Measurements from ENCODE around the gene SYP.

The SYP gene

GRCh38 chrX:49179358-49179757 is 20.6 kb downstream of the SYP start:
- no peak overlapping the region for H3K4me3 ChIP-seq (ENCODE audit: low read depth in 1 of 2, low read length in 2 of 2)
- H3K4me1 ChIP-seq (ENCODE audit: insufficient read depth, low read length) = no peaks in the 10 kb centered on the region
- H3K9ac ChIP-seq (ENCODE audit: low read depth, low read length) = no peak overlapping the region
- DNase-seq = no peak
- no peak overlapping the region for H2AFZ ChIP-seq (ENCODE audit: low read depth, low read length)
- no peak overlapping the region for H3K27ac ChIP-seq (ENCODE audit: low read length)
- ATAC-seq (ENCODE audit: insufficient read depth, low read depth) = no peak
- no peaks in the 10 kb centered on the region for H3K79me2 ChIP-seq (ENCODE audit: insufficient read depth, low read length)
- no peaks in the 10 kb centered on the region for H3K9me3 ChIP-seq (ENCODE audit: insufficient read depth, low read length, severe bottlenecking)
- no peaks in the 10 kb centered on the region for H4K20me1 ChIP-seq (ENCODE audit: insufficient read depth, low read length)
- H3K27me3 ChIP-seq (ENCODE audit: insufficient read depth, low read length, poor library complexity) = no peaks in the 10 kb centered on the region
- peaks cover 40% of the 10 kb centered on the region for H3K36me3 ChIP-seq (ENCODE audit: insufficient read depth, low read length)
- H3K4me2 ChIP-seq (ENCODE audit: insufficient read depth, low read length) = no peak overlapping the region
- TF ChIP-seq CTCF (IDR thresholded peaks at IDR 0.05; ENCODE audit: borderline replicate concordance, extremely low read depth, low read length, poor library complexity, severe bottlenecking) = no peak

GRCh38 chrX:49178537-49178936 is 21.5 kb downstream of the SYP start:
- TF ChIP-seq CTCF (IDR thresholded peaks at IDR 0.05; ENCODE audit: borderline replicate concordance, extremely low read depth, low read length, poor library complexity, severe bottlenecking) (no peak), EZH2 (IDR thresholded peaks at IDR 0.05; ENCODE audit: borderline replicate concordance, low read depth, low read length, severe bottlenecking) (no peak)
- Histone ChIP-seq H3K36me3 (ENCODE audit: insufficient read depth, low read length) (peaks cover 41% of the 10 kb centered on the region), H3K4me2 (ENCODE audit: insufficient read depth, low read length) (no peak overlapping the region), H3K9ac (ENCODE audit: low read depth, low read length) (no peak overlapping the region), H2AFZ (ENCODE audit: low read depth, low read length) (no peak overlapping the region), H3K27ac (ENCODE audit: low read length) (no peak overlapping the region), H3K9me3 (ENCODE audit: insufficient read depth, low read length, severe bottlenecking) (no peaks in the 10 kb centered on the region), H4K20me1 (ENCODE audit: insufficient read depth, low read length) (no peaks in the 10 kb centered on the region), H3K79me2 (ENCODE audit: insufficient read depth, low read length) (no peaks in the 10 kb centered on the region), H3K27me3 (ENCODE audit: insufficient read depth, low read length, poor library complexity) (no peaks in the 10 kb centered on the region), H3K4me3 (ENCODE audit: low read depth in 1 of 2, low read length in 2 of 2) (no peak overlapping the region), H3K4me1 (ENCODE audit: insufficient read depth, low read length) (no peaks in the 10 kb centered on the region)
- DNase-seq = no peak
- no peak for ATAC-seq (ENCODE audit: insufficient read depth, low read depth)

- H3K27me3 ChIP-seq (ENCODE audit: insufficient read depth, low read length, poor library complexity) = no peaks in the 10 kb centered on the region
- peaks cover 4% of the 10 kb centered on the region; the same call in 1 of the 2 replicates for H4K20me1 ChIP-seq (ENCODE audit: insufficient read depth, low read length)
- no peak overlapping the region for H3K27ac ChIP-seq (ENCODE audit: low read length)
- TF ChIP-seq EZH2 (IDR thresholded peaks at IDR 0.05; ENCODE audit: borderline replicate concordance, low read depth, low read length, severe bottlenecking) (no peak), CTCF (IDR thresholded peaks at IDR 0.05; ENCODE audit: borderline replicate concordance, extremely low read depth, low read length, poor library complexity, severe bottlenecking) (no peak)
- ATAC-seq (ENCODE audit: insufficient read depth, low read depth) (no peak), DNase-seq (no peak)
- H3K9me3 ChIP-seq (ENCODE audit: insufficient read depth, low read length, severe bottlenecking) = no peaks in the 10 kb centered on the region
- H2AFZ ChIP-seq (ENCODE audit: low read depth, low read length) = no peak overlapping the region
- H3K79me2 ChIP-seq (ENCODE audit: insufficient read depth, low read length) = peaks cover 3% of the 10 kb centered on the region
- H3K4me2 ChIP-seq (ENCODE audit: insufficient read depth, low read length) = no peak overlapping the region
- H3K4me1 ChIP-seq (ENCODE audit: insufficient read depth, low read length) = peaks cover 5% of the 10 kb centered on the region
- peaks cover 41% of the 10 kb centered on the region for H3K36me3 ChIP-seq (ENCODE audit: insufficient read depth, low read length)
- no peak overlapping the region for H3K9ac ChIP-seq (ENCODE audit: low read depth, low read length)
- H3K4me3 ChIP-seq (ENCODE audit: low read depth in 1 of 2, low read length in 2 of 2) = no peak overlapping the region
Observed at GRCh38 chrX:49177873-49178480, 22.0 kb downstream of the SYP start.
